Endothelial cell of umbilical vein (primary cell): ENCODE data around the gene UBP1. TPM values are rescaled to one million over a fixed set of nuclear protein-coding genes. Genes with fewer than 3 reads are reported as not detected.
"Not testable (repeated sequence)": the region's sequence is repeated elsewhere in the genome, so short reads cannot be mapped to it uniquely, and the experiment has no call there.

Experiments
- BruUV-seq: library from RNA; stranded (reverse); fragments of 400-500 nt; replicated peaks from 2 replicates; lab custom pipeline; 2021; lab: Mats Ljungman, UMichigan
- CTCF ChIA-PET: fragments of 300-600, 350-600 bp; sonication (Branson Sonifier 250); formaldehyde crosslinking; loops from one replicate; lab custom pipeline; 2021; ENCODE audit warnings: antibody characterized with exemption, inconsistent platforms; lab: Charles Lee
- POLR2A ChIA-PET: fragments of 300-600, 350-600 bp; sonication (Branson Sonifier 250); formaldehyde crosslinking; loops from one replicate; lab custom pipeline; 2021; ENCODE audit warnings: antibody characterized with exemption, inconsistent platforms; lab: Charles Lee
- DNase-seq: peaks from one replicate; pipeline ENCODE4 v3.0.0-alpha.2; 2011; ENCODE audit warnings: low read depth, low spot score
- FAIRE-seq: peaks from 2 replicates; lab custom pipeline; 2011; peaks lifted over from hg19 to GRCh38; lab: Jason Lieb, UNC
- H2AFZ ChIP-seq: 2 replicates; pipeline ENCODE4 v1.6.0; 2012; ENCODE audit warnings: low read depth, low read length, control low read depth, inconsistent platforms
- H3K27ac ChIP-seq: 2 replicates; pipeline ENCODE4 v1.5.1; 2011; ENCODE audit warnings: low read depth, mild to moderate bottlenecking, control low read depth, low read length, moderate library complexity; ENCODE audit not compliant: insufficient read depth
- H3K27me3 ChIP-seq, 2 experiments: 2 replicates each; pipeline versions ENCODE4 v1.6.0 to v1.6.1; 2011; ENCODE audit warnings: low read length in 2 of 2, mixed read lengths in 1 of 2; ENCODE audit not compliant: control insufficient read depth in 2 of 2, insufficient read depth in 2 of 2
- H3K36me3 ChIP-seq, 2 experiments: 2 replicates in 1 of 2; 3 replicates in 1 of 2; pipeline ENCODE4 v1.5.1; 2011; ENCODE audit warnings: low read length in 2 of 2, mild to moderate bottlenecking in 1 of 2, moderate library complexity in 1 of 2; ENCODE audit not compliant: control insufficient read depth in 2 of 2, insufficient read depth in 2 of 2; ENCODE audit errors: extremely low read depth in 1 of 2
- H3K4me1 ChIP-seq: 3 replicates; pipeline ENCODE4 v1.5.1; 2011; ENCODE audit warnings: mild to moderate bottlenecking, low read length; ENCODE audit not compliant: control insufficient read depth, insufficient read depth; ENCODE audit errors: extremely low read depth
- H3K4me2 ChIP-seq: 2 replicates; pipeline ENCODE4 v1.6.1; 2011; ENCODE audit warnings: low read length, control low read depth, mixed read lengths; ENCODE audit not compliant: insufficient read depth
- H3K4me3 ChIP-seq, 3 experiments: fragments of 200-600 bp in 1 of 3; sonication (generic), shearing (Covaris generic) in 1 of 3; replicated peaks in 1 of 3; 2 replicates each; pipeline ENCODE4 v1.5.1; 2011 to 2016; ENCODE audit warnings: control low read depth in 3 of 3, low read length in 3 of 3, mild to moderate bottlenecking in 2 of 3, inconsistent platforms in 1 of 3, low read depth in 1 of 3, moderate library complexity in 1 of 3; ENCODE audit not compliant: insufficient read depth in 1 of 3
- H3K79me2 ChIP-seq: 2 replicates; pipeline ENCODE4 v1.6.0; 2012; ENCODE audit warnings: low read length, inconsistent platforms; ENCODE audit not compliant: control insufficient read depth, insufficient read depth
- H3K9ac ChIP-seq: replicated peaks from 2 replicates; pipeline ENCODE3; 2011; ENCODE audit warnings: low read length, control low read depth; ENCODE audit not compliant: insufficient read depth; ENCODE audit errors: extremely low read depth
- H3K9me1 ChIP-seq: replicated peaks from 3 replicates; pipeline ENCODE4 v1.6.0; 2011; ENCODE audit warnings: mild to moderate bottlenecking, low read length; ENCODE audit not compliant: control insufficient read depth, insufficient read depth; ENCODE audit errors: extremely low read depth
- H3K9me3 ChIP-seq: replicated peaks from 2 replicates; pipeline ENCODE4 v1.5.1; 2012; ENCODE audit warnings: low read length, inconsistent platforms; ENCODE audit not compliant: control insufficient read depth, insufficient read depth
- H4K20me1 ChIP-seq: replicated peaks from 2 replicates; pipeline ENCODE3; 2011; ENCODE audit warnings: mild to moderate bottlenecking, low read length; ENCODE audit not compliant: control insufficient read depth, insufficient read depth; ENCODE audit errors: extremely low read depth
- EZH2 ChIP-seq: IDR thresholded peaks from 2 replicates; pipeline ENCODE4 v1.6.1; 2012; ENCODE audit warnings: borderline replicate concordance, low read depth, mild to moderate bottlenecking, moderate library complexity, low read length, inconsistent platforms; ENCODE audit not compliant: severe bottlenecking
- FOS ChIP-seq: IDR thresholded peaks from 2 replicates; pipeline ENCODE4 v1.6.1; 2011; ENCODE audit warnings: mild to moderate bottlenecking, low read length, moderate library complexity, borderline replicate concordance; ENCODE audit not compliant: insufficient read depth
- GATA2 ChIP-seq: IDR thresholded peaks from 2 replicates; pipeline ENCODE4 v1.7.0; 2011; ENCODE audit warnings: low read depth, mild to moderate bottlenecking, moderate library complexity, mixed read lengths, low read length; ENCODE audit not compliant: insufficient read length, insufficient read depth
- JUN ChIP-seq: IDR thresholded peaks from 2 replicates; pipeline ENCODE4 v1.6.1; 2011; ENCODE audit warnings: borderline replicate concordance, low read depth; ENCODE audit not compliant: insufficient read length, insufficient read depth
- MAX ChIP-seq: IDR thresholded peaks from 2 replicates; pipeline ENCODE4 v1.6.1; 2011; ENCODE audit not compliant: insufficient read depth, insufficient read length
- MYC ChIP-seq: IDR thresholded peaks from one replicate; pipeline ENCODE4 v1.6.1; 2011; ENCODE audit warnings: mild to moderate bottlenecking, low read depth, low read length
- POLR2A ChIP-seq: IDR thresholded peaks from 2 replicates; pipeline ENCODE4 v1.6.1; 2012; ENCODE audit warnings: low read depth, mild to moderate bottlenecking, control low read depth, low read length
- POLR2AphosphoS5 ChIP-seq: IDR thresholded peaks from 2 replicates; pipeline ENCODE4 v1.6.1; 2012; ENCODE audit warnings: low read depth, mild to moderate bottlenecking, control low read depth, low read length, moderate library complexity; ENCODE audit not compliant: insufficient read depth
- dilution Hi-C: fragments of 300-500 bp; cut with MboI; formaldehyde crosslinking; loops from one replicate; pipeline ENCODE4 v1.15.0; 2019; ENCODE audit warnings: low sequenced_read_pairs; ENCODE audit not compliant: extremely low pct_ligation_motif_present
- intact Hi-C: fragments of 100-400 bp; cut with micrococcal nuclease; formaldehyde crosslinking; loops from one replicate; pipeline ENCODE4 v1.10.0; 2022
- polyA plus RNA-seq, 4 experiments: library from polyadenylated mRNA; depleted of rRNA in 3 of 4; stranded (reverse) in 3 of 4; unstranded in 1 of 4; fragments of >200 nt; gene quantifications; 2 replicates each; pipeline versions ENCODE4 v1.2.1 to v1.2.3, GENCODE V29; 2011 to 2012; ENCODE audit warnings: missing spikeins in 1 of 4
- total RNA-seq: library from RNA; stranded (reverse); gene quantifications from 2 replicates; pipeline ENCODE4 v1.2.3, GENCODE V29; 2021
- TF ChIP-seq, protein P1 (sequence below), 2 donors: IDR thresholded peaks; 1 replicate in 1 of 2; 2 replicates in 1 of 2; pipeline ENCODE4 v1.5.1; 2011; ENCODE audit warnings: low read length in 2 of 2, mild to moderate bottlenecking in 2 of 2, moderate library complexity in 2 of 2, control low read depth in 1 of 2, inconsistent platforms in 1 of 2, low read depth in 1 of 2; ENCODE audit not compliant: insufficient read depth in 1 of 2; ENCODE audit errors: extremely low read depth in 1 of 2

The UBP1 gene
- total and polyA plus RNA-seq, 2 donors (not counting 3 experiments of a cell fraction or from before 2014, with no cell fraction given) = 60.2 to 90.5 TPM

DNA sequence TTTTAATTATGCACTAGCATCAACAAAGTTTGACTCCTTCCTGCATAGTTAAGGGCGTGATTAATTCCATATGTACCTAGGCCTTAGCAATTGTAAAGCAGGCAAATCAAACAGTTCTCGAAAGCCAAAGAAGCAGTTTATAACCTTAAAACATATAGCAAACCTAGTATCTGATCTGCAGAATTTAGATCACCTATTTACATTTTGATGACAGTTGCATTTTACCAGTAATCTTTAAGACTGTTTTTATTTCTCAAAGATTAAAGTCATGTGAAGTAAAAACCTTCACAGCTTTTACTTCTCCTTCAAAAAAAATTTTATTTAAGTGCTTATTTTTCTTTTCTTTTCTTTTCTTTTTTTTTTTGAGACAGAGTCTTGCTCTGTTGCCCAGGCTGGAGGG is 20.9 kb upstream of the UBP1 start:
- POLR2A ChIA-PET = no interaction called here

DNA sequence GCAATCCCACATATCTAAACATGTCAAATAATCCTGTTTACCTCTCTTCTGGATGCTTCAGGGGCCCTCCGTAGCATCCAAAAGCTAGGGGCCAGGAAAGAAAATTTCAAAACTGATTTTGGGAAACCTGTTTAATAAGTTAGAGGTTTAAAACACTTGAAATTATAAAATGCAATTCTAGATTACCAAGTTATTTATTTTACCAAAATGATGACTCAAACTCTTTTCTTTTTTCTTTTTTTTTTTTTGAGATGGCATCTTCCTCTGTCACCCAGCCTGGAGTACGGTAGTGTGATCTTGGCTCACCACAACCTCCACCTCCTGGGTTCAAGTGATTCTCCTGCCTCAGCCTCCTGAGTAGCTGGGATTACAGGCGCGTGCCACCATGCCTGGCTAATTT is 19.4 kb upstream of the UBP1 start:
- H3K4me3 ChIP-seq, H3K27me3 ChIP-seq, H3K27ac ChIP-seq, H2AFZ ChIP-seq, intact Hi-C loops, H3K9me3 ChIP-seq, H3K9me1 ChIP-seq, H4K20me1 ChIP-seq, CTCF ChIA-PET, POLR2A ChIA-PET, BruUV-seq, H3K4me2 ChIP-seq, DNase-seq, H3K79me2 ChIP-seq, FAIRE-seq, dilution Hi-C loops, H3K9ac ChIP-seq, H3K4me1 ChIP-seq, H3K36me3 ChIP-seq: not testable (repeated sequence)

More for the DNA sequence above, 20.9 kb upstream of the UBP1 start:
- Histone ChIP-seq H2AFZ (no peak overlapping the region), H3K27me3 (no peaks in the 10 kb centered on the region), H3K27ac (no peak overlapping the region), H3K36me3 (no peaks in the 10 kb centered on the region), H3K9me1 (no peaks in the 10 kb centered on the region), H3K9me3 (no peaks in the 10 kb centered on the region), H3K79me2 (no peaks in the 10 kb centered on the region), H4K20me1 (no peaks in the 10 kb centered on the region), H3K4me1 (no peaks in the 10 kb centered on the region), H3K4me3 (no peak overlapping the region), H3K9ac (no peak overlapping the region), H3K4me2 (no peak overlapping the region)
- DNase-seq (no peak), FAIRE-seq (no peak)
- dilution Hi-C loops = no loop called here
- intact Hi-C loops = no loop called here
- no peak for TF ChIP-seq EZH2
- TF ChIP-seq POLR2A = no peak
- no peak for TF ChIP-seq JUN
- TF ChIP-seq FOS = no peak
- TF ChIP-seq MYC = no peak
- no peak for TF ChIP-seq GATA2
- TF ChIP-seq, protein P1, sequence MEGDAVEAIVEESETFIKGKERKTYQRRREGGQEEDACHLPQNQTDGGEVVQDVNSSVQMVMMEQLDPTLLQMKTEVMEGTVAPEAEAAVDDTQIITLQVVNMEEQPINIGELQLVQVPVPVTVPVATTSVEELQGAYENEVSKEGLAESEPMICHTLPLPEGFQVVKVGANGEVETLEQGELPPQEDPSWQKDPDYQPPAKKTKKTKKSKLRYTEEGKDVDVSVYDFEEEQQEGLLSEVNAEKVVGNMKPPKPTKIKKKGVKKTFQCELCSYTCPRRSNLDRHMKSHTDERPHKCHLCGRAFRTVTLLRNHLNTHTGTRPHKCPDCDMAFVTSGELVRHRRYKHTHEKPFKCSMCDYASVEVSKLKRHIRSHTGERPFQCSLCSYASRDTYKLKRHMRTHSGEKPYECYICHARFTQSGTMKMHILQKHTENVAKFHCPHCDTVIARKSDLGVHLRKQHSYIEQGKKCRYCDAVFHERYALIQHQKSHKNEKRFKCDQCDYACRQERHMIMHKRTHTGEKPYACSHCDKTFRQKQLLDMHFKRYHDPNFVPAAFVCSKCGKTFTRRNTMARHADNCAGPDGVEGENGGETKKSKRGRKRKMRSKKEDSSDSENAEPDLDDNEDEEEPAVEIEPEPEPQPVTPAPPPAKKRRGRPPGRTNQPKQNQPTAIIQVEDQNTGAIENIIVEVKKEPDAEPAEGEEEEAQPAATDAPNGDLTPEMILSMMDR (IDR thresholded peaks at IDR 0.05; ENCODE audit: extremely low read depth in 1 of 2, insufficient read depth in 1 of 2, low read depth in 1 of 2, low read length in 2 of 2) = no peak
- TF ChIP-seq POLR2AphosphoS5 = no peak
- no peak for TF ChIP-seq MAX
- BruUV-seq = no TSS peak
- CTCF ChIA-PET = interaction anchor here (0.7 kb wide), 1 partner anchor 13 kb away, joined by 3 read pairs; no protein-coding TSS in a partner anchor
